ENCODE results near the gene SERP2. TPM values are rescaled to one million over a fixed set of nuclear protein-coding genes. Genes with fewer than 3 reads are reported as not detected.

The SERP2 gene
- total RNA-seq, 1 experiment from 2014 or later: not detected

DNA sequence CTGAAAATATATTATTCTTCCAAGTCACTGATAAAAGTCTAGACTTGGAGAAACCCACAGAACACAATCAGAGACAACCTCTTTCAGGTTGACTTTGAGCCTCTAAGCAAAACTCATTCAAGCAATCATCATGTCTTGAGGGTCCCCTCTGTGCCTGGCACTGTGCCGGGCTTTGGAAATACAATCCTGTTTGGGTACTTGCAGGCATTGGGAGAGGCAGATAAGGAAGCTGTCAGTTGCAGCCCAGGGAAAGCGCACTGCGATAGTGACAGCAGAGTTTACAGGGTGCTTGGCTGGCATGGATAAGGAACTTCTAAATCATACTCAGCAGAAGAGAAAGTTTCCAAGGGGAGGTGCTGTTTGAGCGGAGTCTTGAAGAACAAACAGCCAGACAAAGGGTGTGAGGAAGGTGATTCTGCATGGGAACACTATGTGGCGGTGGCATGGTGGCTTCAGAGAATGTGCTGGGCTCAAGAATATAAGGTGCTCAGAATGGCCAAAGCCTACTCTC is 9.1 kb downstream of the SERP2 start:
- ChIA-PET CTCF (interaction anchor here (0.7 kb wide), 1 partner anchor 15 kb away, joined by 5 read pairs; no protein-coding TSS in a partner anchor), POLR2A (no interaction called here)
- Mint-ChIP-seq H3K27ac (ENCODE audit: low read depth, unreplicated experiment) (no peak overlapping the region), H3K36me3 (ENCODE audit: insufficient read depth, unreplicated experiment) (no peaks in the 10 kb centered on the region), H3K4me1 (ENCODE audit: insufficient read depth, unreplicated experiment) (peaks cover 5% of the 10 kb centered on the region), H3K9me3 (ENCODE audit: unreplicated experiment) (no peaks in the 10 kb centered on the region), H3K27me3 (ENCODE audit: insufficient read depth, unreplicated experiment) (no peaks in the 10 kb centered on the region), H3K4me3 (ENCODE audit: unreplicated experiment) (no peak overlapping the region)
- BruUV-seq (replicated peaks): no TSS peak
- intact Hi-C loops (cut with micrococcal nuclease): no loop called here
- no peak for DNase-seq (ENCODE audit: unreplicated experiment)
- TF ChIP-seq CTCF (IDR thresholded peaks at IDR 0.05; ENCODE audit: unreplicated experiment): no peak

DNA sequence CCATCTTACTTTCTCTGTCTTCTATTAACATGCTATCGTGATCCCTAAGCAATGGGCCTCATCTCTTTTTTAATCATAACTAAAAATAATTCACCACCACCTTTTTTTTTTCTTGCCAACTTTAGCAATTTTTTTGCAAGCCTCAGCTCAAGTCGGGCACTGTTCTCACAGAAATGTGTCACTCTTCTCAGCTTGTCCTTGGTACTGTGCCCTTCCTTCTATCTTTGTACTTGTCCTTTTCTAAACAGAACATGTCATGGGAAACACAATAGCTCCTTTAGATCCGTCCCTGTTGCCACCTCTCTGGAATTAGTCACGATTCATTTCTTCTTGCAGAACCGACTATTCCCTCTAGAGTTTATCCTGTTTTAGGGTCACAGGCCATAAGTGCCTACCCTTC is 10.3 kb downstream of the SERP2 start:
- DNase-seq (ENCODE audit: unreplicated experiment): no peak
- intact Hi-C loops (cut with micrococcal nuclease): no loop called here
- BruUV-seq (replicated peaks): no TSS peak
- Mint-ChIP-seq H3K4me3 (ENCODE audit: unreplicated experiment) (no peak overlapping the region), H3K4me1 (ENCODE audit: insufficient read depth, unreplicated experiment) (peaks cover 16% of the 10 kb centered on the region), H3K27me3 (ENCODE audit: insufficient read depth, unreplicated experiment) (no peaks in the 10 kb centered on the region), H3K9me3 (ENCODE audit: unreplicated experiment) (no peaks in the 10 kb centered on the region), H3K36me3 (ENCODE audit: insufficient read depth, unreplicated experiment) (no peaks in the 10 kb centered on the region), H3K27ac (ENCODE audit: low read depth, unreplicated experiment) (no peak overlapping the region)
- CTCF ChIA-PET: interaction anchor here (0.6 to 0.8 kb wide), 2 partner anchors 17 to 42 kb away, joined by 3 read pairs; no protein-coding TSS in a partner anchor
- POLR2A ChIA-PET: interaction anchor here (1.2 kb wide), 1 partner anchor 8 kb away, joined by 4 read pairs; no protein-coding TSS in a partner anchor
- no peak for TF ChIP-seq CTCF (IDR thresholded peaks at IDR 0.05; ENCODE audit: unreplicated experiment)

DNA sequence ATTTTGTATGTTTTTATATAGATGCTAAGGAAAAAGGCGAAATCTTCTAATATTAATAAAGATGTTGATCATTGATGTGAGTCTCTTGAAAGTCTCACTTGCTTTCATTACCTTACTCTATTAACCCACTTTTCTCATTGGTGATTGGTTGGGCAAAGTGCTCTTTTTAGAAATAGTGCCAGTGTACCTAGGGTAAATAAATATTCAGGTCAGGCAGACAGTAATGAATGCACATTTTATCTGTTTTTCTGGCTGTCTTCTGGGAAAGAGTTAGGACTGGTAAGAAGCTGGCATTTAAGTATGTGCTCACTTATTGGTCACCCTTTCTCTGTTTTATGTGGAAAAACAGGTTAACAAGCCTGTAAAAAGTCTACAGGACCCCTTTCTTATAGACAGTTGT is 11.2 kb downstream of the SERP2 start:
- Mint-ChIP-seq H3K36me3 (ENCODE audit: insufficient read depth, unreplicated experiment) (no peaks in the 10 kb centered on the region), H3K4me1 (ENCODE audit: insufficient read depth, unreplicated experiment) (peaks cover 19% of the 10 kb centered on the region), H3K27ac (ENCODE audit: low read depth, unreplicated experiment) (no peak overlapping the region), H3K9me3 (ENCODE audit: unreplicated experiment) (no peaks in the 10 kb centered on the region), H3K27me3 (ENCODE audit: insufficient read depth, unreplicated experiment) (no peaks in the 10 kb centered on the region), H3K4me3 (ENCODE audit: unreplicated experiment) (no peak overlapping the region)
- TF ChIP-seq CTCF (IDR thresholded peaks at IDR 0.05; ENCODE audit: unreplicated experiment): no peak
- POLR2A ChIA-PET: interaction anchor here (1.2 kb wide), 1 partner anchor 9 kb away, joined by 4 read pairs; no protein-coding TSS in a partner anchor
- DNase-seq (ENCODE audit: unreplicated experiment): no peak
- CTCF ChIA-PET: interaction anchor here (0.7 kb wide), 1 partner anchor 11 kb away, joined by 4 read pairs; no protein-coding TSS in a partner anchor
- BruUV-seq (replicated peaks): no TSS peak
- intact Hi-C loops (cut with micrococcal nuclease): no loop called here

DNA sequence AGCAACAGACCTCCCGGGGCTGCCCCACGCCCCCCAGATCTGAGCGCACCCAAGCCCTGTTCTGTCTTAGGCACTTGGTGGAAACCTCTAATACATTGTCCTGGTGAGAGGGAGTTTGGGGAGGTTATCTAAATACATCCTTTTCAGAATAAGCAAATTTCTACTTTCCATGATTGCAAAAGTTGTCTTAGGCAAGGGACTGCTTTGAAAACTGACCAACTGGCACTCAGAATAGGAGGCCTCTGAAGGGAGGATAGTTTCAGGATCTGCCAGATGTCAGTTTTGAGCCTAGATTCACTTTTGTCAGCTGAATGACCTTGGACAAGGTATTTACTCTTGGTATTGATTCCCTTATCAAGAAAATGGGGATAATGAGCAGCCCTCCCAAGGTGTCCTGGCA is 11.8 kb downstream of the SERP2 start:
- ChIA-PET POLR2A (no interaction called here), CTCF (no interaction called here)
- intact Hi-C loops (cut with micrococcal nuclease): no loop called here
- Mint-ChIP-seq H3K4me3 (ENCODE audit: unreplicated experiment) (no peak overlapping the region), H3K27ac (ENCODE audit: low read depth, unreplicated experiment) (no peak overlapping the region), H3K9me3 (ENCODE audit: unreplicated experiment) (no peaks in the 10 kb centered on the region), H3K4me1 (ENCODE audit: insufficient read depth, unreplicated experiment) (peaks cover 14% of the 10 kb centered on the region), H3K27me3 (ENCODE audit: insufficient read depth, unreplicated experiment) (no peaks in the 10 kb centered on the region), H3K36me3 (ENCODE audit: insufficient read depth, unreplicated experiment) (no peaks in the 10 kb centered on the region)
- DNase-seq (ENCODE audit: unreplicated experiment): no peak
- no TSS peak for BruUV-seq (replicated peaks)
- no peak for TF ChIP-seq CTCF (IDR thresholded peaks at IDR 0.05; ENCODE audit: unreplicated experiment)
